Natural killer cell (primary cell): ENCODE results near the gene ACTR1A. TPM values are rescaled to one million over a fixed set of nuclear protein-coding genes. Genes with fewer than 3 reads are reported as not detected.

ENCODE experiments used
- ATAC-seq, 3 donors: fragments of 150-1000 bp in 2 of 3; fragments of 200-7000 bp in 1 of 3; cut with Tn5 transposase; 1 replicate in 1 of 3; 2 replicates in 2 of 3; pipeline ENCODE4 v1.10.0; 2021; ENCODE audit warnings: mild to moderate bottlenecking in 2 of 3, moderate library complexity in 2 of 3
- DNase-seq, 2 donors: peaks; one replicate each; pipeline versions ENCODE4 v3.0.0 to v3.0.0-alpha.2; 2013 to 2021; ENCODE audit warnings: mixed read lengths in 1 of 2
- H3K27ac ChIP-seq: one replicate; pipeline ENCODE4 v1.5.1; 2013; ENCODE audit warnings: mild to moderate bottlenecking, low read length
- H3K27me3 ChIP-seq: one replicate; pipeline ENCODE4 v1.6.1; 2013; ENCODE audit warnings: low read length; ENCODE audit not compliant: control insufficient read depth, insufficient read depth
- H3K36me3 ChIP-seq: one replicate; pipeline ENCODE4 v1.6.1; 2013; ENCODE audit warnings: low read length; ENCODE audit not compliant: control insufficient read depth, insufficient read depth
- H3K4me1 ChIP-seq: one replicate; pipeline ENCODE4 v1.6.1; 2013; ENCODE audit warnings: low read length; ENCODE audit not compliant: control insufficient read depth, insufficient read depth
- H3K4me3 ChIP-seq: one replicate; pipeline ENCODE4 v1.5.1; 2013; ENCODE audit warnings: low read length
- H3K9me3 ChIP-seq: one replicate; pipeline ENCODE4 v1.6.1; 2013; ENCODE audit warnings: low read length; ENCODE audit not compliant: control insufficient read depth, insufficient read depth
- H3K27ac Mint-ChIP-seq, 2 donors: one replicate each; pipeline ENCODE4 v1.8.0; 2022; ENCODE audit warnings: mild to moderate bottlenecking in 2 of 2, mixed read lengths in 2 of 2, moderate library complexity in 1 of 2
- H3K27me3 Mint-ChIP-seq, 2 donors: one replicate each; pipeline ENCODE4 v1.8.0; 2022; ENCODE audit warnings: low read depth in 2 of 2, mixed read lengths in 2 of 2
- H3K36me3 Mint-ChIP-seq: one replicate; pipeline ENCODE4 v1.8.0; 2022; ENCODE audit warnings: mixed read lengths
- H3K4me1 Mint-ChIP-seq, 2 donors: one replicate each; pipeline ENCODE4 v1.8.0; 2022; ENCODE audit warnings: mixed read lengths in 2 of 2
- H3K4me3 Mint-ChIP-seq: one replicate; pipeline ENCODE4 v1.8.0; 2022; ENCODE audit warnings: mild to moderate bottlenecking, moderate library complexity, mixed read lengths
- H3K9me3 Mint-ChIP-seq, 2 donors: one replicate each; pipeline ENCODE4 v1.8.0; 2022; ENCODE audit warnings: mixed read lengths in 2 of 2
- CTCF ChIP-seq: fragments of 200-600 bp; IDR thresholded peaks from one replicate; pipeline ENCODE4 v1.8.0; 2022; ENCODE audit warnings: antibody characterized with exemption
- WGBS: methylation state at CpG from one replicate; pipeline ENCODE4 v1.1.7; 2013; ENCODE audit warnings: missing lambda C conversion rate; ENCODE audit not compliant: insufficient coverage; 5-methylcytosine and 5-hydroxymethylcytosine counted together
- intact Hi-C: fragments of 100-400 bp; cut with micrococcal nuclease; formaldehyde crosslinking; loops from one replicate; pipeline ENCODE4 v1.14.2; 2022
- total RNA-seq, 4 donors: library from RNA; stranded (reverse); fragments of 120-200 nt in 1 of 4; gene quantifications; one replicate each; pipeline versions ENCODE4 v1.2.3 to v1.2.4, GENCODE V29; 2013 to 2022

ACTR1A gene
- total RNA-seq, 3 donors from 2014 or later (not counting 1 experiment from before 2014, with no cell fraction given) = 101 to 129 (median 110) TPM

- WGBS = 73% methylated on average over 3 of the region's 3 CpGs
Observed at GRCh38 chr10:102452672-102453340, 49.7 kb downstream of the ACTR1A start.

GRCh38 chr10:102451105-102451969 is 51.2 kb downstream of the ACTR1A start, which contains the start of gene C10orf95:
TSS of gene C10orf95 (minus strand) at chr10:102451543. CDS start at chr10:102451093, 450 bp downstream.
- WGBS = 36% methylated on average over 27 of the region's 28 CpGs
- H3K9me3 ChIP-seq = no peaks in the 10 kb centered on the region
- peak within 1 kb of the TSS; percentile 60 for H3K27ac ChIP-seq
- ATAC-seq (no peak), DNase-seq (no peak)
- peak within 1 kb of the TSS; percentile 51 for H3K4me3 ChIP-seq
- H3K36me3 ChIP-seq = peaks cover 14% of the 10 kb centered on the region
- no peaks in the 10 kb centered on the region for H3K36me3 Mint-ChIP-seq
- TF ChIP-seq CTCF = no peak
- peaks cover 29% of the 10 kb centered on the region for H3K4me1 ChIP-seq
- intact Hi-C loops = no loop called here
- H3K27ac Mint-ChIP-seq = peak within 1 kb of the TSS; percentile 88 to 90
- H3K4me3 Mint-ChIP-seq = peak within 1 kb of the TSS; percentile 95
- H3K4me1 Mint-ChIP-seq = peaks cover 20 to 23% of the 10 kb centered on the region in 2 donors
- no peaks in the 10 kb centered on the region for H3K27me3 Mint-ChIP-seq
- H3K9me3 Mint-ChIP-seq = no peaks in the 10 kb centered on the region
- H3K27me3 ChIP-seq = no peaks in the 10 kb centered on the region

More at GRCh38 chr10:102452672-102453340, 49.7 kb downstream of the ACTR1A start:
- H3K27me3 ChIP-seq = no peaks in the 10 kb centered on the region
- ATAC-seq (no peak), DNase-seq (peak in 1 of 2 donors; percentile 51)
- H3K9me3 Mint-ChIP-seq = no peaks in the 10 kb centered on the region
- H3K36me3 ChIP-seq = peaks cover 14% of the 10 kb centered on the region
- no peak for TF ChIP-seq CTCF
- no peak overlapping the region for H3K4me3 ChIP-seq
- H3K27me3 Mint-ChIP-seq = no peaks in the 10 kb centered on the region
- H3K27ac ChIP-seq = peak overlapping the region; percentile 19
- H3K4me1 ChIP-seq = peaks cover 29% of the 10 kb centered on the region
- intact Hi-C loops = no loop called here
- peak overlapping the region; percentile 75 to 88 for H3K27ac Mint-ChIP-seq
- H3K4me3 Mint-ChIP-seq = peak overlapping the region; percentile 45
- H3K36me3 Mint-ChIP-seq = no peaks in the 10 kb centered on the region
- H3K9me3 ChIP-seq = no peaks in the 10 kb centered on the region
- peaks cover 20 to 23% of the 10 kb centered on the region in 2 donors for H3K4me1 Mint-ChIP-seq

GRCh38 chr10:102450374-102451104 is 52.0 kb downstream of the ACTR1A start:
- H3K27me3 Mint-ChIP-seq = no peaks in the 10 kb centered on the region
- Histone ChIP-seq H3K36me3 (peaks cover 8% of the 10 kb centered on the region), H3K9me3 (no peaks in the 10 kb centered on the region), H3K27me3 (no peaks in the 10 kb centered on the region), H3K27ac (peak overlapping the region; percentile 90), H3K4me3 (peak overlapping the region; percentile 95), H3K4me1 (peaks cover 29% of the 10 kb centered on the region)
- under 1% methylated on average over 104 of the region's 104 CpGs for WGBS
- H3K4me1 Mint-ChIP-seq = peaks cover 20 to 23% of the 10 kb centered on the region in 2 donors
- H3K36me3 Mint-ChIP-seq = no peaks in the 10 kb centered on the region
- DNase-seq (peak; percentile 86 to 97), ATAC-seq (peak; percentile 81 to 95 (median 85))
- no peaks in the 10 kb centered on the region for H3K9me3 Mint-ChIP-seq
- H3K4me3 Mint-ChIP-seq = peak overlapping the region; percentile 95
- intact Hi-C loops = loop anchor here (1.0 kb wide), 2 partner anchors 11 to 298 kb away; partner anchors contain the start of gene NOLC1
- no peak for TF ChIP-seq CTCF
- H3K27ac Mint-ChIP-seq = peak overlapping the region; percentile 88 to 90
